GM21723 (cell line): ENCODE measurements around the gene CHCHD10.

ENCODE experiments used
- ATAC-seq: cut with Tn5 transposase; IDR thresholded peaks from one replicate; pipeline ENCODE4 v1.9.1; 2021; ENCODE audit warnings: mild to moderate bottlenecking, moderate library complexity; ENCODE audit not compliant: unreplicated experiment

Gene CHCHD10

GRCh38 chr22:23767673-23768548, at the start of gene CHCHD10:
TSS of gene CHCHD10 (minus strand) at chr22:23767972. CDS start at chr22:23767874, 98 bp downstream.
- peak; percentile 56 for ATAC-seq

DNA sequence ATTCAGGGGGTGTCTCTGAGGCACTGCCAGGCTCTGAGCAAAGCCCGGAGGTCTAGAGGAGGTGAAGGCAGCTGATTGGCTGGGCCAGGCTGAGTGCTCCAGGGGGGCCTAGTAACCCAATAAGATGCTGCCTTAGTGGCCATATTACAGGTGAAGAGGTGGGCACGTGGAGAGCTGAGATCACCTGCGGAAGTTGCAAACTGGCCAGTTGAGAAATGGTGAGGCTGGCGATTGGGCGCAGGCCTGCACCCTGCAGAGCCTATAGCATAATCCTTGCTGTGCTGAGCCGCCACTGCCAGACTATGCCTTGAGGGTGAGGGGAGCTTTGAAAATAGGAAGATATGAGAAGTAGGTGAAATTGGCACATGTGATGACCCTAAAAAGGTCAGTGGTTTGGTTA, 49.4 kb upstream of the CHCHD10 start:
- ATAC-seq, result no peak

GRCh38 chr22:23816156-23816976, 48.6 kb upstream of the CHCHD10 start:
- ATAC-seq, result no peak

- ATAC-seq, result no peak
These were observed 47.9 kb upstream of the CHCHD10 start for GRCh38 chr22:23815541-23816155.

- no peak for ATAC-seq
These were observed 44.6 kb upstream of the CHCHD10 start for GRCh38 chr22:23812378-23812777.

DNA sequence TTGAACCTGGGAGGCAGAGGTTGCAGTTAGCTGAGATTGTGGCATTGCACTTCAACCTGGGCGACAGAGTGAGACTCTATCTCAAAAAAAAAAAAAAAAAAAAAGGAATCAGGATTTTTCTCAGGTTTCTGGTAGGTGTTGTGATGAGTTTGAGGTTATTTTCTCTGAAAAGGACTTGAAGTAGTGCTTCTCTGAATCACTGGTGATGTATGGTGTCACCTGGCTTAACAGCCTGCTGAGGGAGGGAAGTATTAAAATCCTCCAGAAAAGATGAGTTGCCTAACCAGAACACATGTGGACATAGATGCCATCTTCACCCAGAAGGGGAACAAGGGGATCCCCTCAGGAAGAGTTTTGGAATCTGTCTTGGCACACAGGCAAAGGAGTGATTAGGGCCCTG, 39.1 kb upstream of the CHCHD10 start:
- ATAC-seq, result no peak

DNA sequence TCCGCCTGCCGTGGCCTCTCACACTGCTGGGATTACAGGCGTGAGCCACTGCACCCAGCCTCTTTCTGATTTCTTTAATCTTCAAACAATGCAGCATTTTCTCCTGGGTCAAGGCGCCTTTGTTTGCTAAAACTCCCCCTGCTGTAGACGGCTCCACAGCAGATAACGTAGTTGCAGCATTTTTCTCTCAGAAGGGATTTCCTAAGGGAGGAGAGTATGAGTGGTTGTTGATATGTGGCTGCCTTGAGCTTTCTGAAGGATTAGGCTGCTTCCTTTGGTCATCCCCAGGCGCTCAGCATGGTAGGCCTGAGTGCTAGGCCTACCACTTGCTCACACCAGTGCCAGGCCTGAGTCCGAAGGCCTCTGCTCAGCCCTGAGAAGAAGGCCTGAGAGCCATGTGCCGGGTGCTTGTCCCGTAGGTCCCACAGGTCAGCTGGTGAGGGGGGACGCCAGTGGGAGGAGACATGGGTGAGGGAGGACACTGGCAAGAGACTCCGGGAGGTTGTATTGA, 37.1 kb upstream of the CHCHD10 start:
- no peak for ATAC-seq

- ATAC-seq, result no peak
These were observed 35.4 kb upstream of the CHCHD10 start for GRCh38 chr22:23803001-23803819.

DNA sequence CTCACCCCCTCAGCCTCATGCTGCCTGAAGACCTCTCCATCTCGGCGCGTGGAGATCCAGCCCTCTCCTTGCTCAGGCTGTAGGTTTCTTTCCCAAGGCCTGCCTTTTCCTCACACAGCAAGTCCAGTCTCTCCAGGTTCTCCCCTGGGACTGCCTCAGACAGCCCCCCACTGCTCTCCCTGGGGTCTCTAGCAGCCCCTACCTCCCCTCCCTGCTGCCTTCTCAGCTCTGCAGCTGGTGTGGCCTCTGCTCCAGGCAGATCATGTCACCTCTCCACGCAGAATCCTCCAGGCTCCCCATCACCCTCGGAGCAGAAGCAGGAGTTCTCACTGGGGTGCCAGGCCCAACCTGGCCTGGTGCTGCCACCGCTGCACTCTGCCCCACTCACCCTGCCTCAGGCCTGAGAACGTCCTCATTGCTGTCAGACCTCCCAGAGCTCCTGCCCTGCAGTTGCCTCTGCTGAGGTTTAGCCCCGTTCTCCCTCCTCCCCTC, 34.2 kb upstream of the CHCHD10 start:
- no peak for ATAC-seq

- ATAC-seq, result no peak
These were observed 33.6 kb upstream of the CHCHD10 start for GRCh38 chr22:23801238-23801821.

DNA sequence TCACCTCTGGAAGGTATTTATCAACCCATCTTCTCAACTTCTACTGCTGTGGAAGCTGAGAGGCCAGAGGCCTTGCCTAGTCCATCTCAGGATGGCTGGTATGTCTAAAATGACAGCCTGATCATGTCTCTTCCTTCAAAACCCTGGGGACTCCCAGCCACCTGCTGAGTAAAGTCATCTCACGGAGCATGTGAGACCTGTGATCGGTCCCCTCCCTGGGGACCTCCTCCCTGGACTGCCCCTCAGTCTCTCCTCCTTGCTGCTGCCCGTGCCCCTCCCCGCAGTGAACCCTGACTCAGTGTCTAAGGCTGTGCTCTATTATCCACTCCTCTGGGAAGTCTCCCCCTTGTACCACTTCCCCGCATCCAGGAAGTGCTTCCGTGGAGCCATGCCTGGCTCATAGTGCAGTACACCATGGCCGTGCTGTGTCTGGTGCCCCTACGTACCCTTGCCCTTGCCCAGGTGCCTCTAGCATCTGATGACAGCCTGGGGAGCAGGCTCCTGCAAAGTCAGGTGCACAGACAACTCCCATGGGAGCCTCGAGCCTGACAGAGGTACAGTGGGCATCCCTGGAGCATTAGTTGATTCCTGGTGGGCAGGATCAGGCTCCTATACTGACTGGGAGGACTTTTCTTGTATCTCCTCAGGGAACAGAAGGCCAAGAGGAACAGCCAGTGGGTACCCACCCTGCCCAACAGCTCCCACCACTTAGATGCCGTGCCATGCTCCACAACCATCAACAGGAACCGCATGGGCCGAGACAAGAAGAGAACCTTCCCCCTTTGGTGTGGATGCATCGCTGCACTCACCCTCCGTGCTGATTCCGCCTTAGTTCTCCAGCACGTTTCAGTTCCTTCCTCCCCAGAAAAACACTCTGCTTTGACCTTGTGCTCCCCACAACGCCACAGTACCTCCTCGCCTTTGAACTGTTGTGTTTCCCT, 32.8 kb upstream of the CHCHD10 start:
- ATAC-seq, result peak; percentile 51

- ATAC-seq, result no peak
These were observed 28.7 kb upstream of the CHCHD10 start for GRCh38 chr22:23796461-23796860.

GRCh38 chr22:23793326-23793725, 25.6 kb upstream of the CHCHD10 start:
- no peak for ATAC-seq

DNA sequence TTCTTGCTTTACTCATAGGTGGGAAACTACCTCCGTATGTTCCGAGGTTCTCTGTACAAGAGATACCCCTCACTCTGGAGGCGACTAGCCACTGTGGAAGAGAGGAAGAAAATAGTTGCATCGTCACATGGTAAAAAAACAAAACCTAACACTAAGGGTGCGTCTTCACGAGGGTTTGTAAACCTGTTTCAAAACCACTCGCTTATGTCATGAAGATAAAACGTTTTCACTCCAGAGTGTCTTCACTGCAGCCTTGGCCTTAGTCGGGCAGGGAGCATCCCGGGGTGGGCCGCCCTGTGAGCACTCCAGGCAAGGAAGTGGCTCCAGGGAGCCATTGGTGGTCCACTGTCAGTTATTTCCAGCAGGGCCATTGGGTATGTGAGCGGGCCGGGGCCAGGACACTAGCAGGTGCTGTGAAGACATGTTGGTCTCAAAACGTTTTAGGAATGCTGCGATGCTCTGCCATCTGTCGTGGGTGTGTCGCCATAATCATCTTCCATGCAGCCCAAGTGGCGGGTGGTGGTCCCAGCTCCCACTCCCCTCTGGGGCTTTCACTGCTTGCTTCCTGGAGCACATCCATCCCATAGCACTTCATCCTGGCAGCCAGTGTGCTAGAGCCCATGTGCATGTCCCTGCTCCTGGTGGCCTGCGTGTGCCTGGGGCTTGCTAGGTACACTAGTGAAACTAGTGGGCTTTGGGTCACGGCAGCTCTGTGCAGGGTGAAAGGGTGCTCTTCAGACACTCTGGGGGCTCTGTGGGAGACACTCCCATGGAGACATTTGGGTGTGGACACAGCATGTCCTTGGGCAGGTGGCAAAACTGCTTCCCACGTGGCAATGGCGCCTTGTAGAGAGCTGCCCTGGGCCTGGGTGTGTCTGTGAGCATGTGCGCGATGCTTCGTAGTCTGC, 24.2 kb upstream of the CHCHD10 start:
- no peak for ATAC-seq

DNA sequence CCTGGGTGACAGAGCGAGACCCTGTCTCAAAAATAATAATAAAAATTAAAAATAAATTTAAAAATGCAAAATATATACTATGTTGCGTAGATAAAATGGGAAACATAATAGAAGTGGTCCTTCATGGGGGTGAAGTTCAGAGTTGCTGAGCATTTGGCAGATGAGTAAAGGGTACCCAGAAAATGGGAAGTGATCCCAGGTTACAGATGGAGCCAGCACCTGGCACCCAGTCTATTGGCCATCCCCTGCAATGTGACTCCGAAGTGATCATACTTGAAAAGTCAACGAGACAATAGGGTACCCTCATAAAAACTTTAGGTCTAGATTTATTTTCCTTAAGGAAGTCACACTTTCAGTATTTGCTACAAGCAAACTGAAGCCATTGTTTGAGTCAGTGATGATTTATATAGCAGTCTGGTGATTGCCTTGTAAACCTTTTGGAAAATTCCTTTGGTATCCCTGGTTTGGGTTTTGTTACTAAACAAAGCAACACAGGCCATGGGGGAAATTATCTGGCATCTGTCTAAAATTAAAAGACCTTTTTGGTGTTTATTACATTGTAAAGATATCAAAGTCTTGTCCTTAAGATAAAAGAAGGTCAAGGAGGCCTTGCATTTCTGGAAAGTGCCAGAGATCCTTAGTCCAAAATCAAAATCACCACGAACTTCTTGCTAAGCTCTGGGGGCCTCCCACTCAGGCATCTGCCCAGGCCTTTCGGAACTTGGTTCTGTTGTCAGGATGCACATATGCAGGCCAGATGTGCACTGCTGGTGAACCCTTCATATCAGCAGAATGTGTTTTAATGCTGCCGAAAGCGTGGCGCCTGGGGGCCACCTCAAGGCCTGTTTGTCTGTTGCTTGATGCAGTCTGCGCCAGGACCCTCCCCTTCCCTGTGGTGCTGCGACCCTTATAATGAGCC, 23.3 kb upstream of the CHCHD10 start:
- ATAC-seq, result no peak

DNA sequence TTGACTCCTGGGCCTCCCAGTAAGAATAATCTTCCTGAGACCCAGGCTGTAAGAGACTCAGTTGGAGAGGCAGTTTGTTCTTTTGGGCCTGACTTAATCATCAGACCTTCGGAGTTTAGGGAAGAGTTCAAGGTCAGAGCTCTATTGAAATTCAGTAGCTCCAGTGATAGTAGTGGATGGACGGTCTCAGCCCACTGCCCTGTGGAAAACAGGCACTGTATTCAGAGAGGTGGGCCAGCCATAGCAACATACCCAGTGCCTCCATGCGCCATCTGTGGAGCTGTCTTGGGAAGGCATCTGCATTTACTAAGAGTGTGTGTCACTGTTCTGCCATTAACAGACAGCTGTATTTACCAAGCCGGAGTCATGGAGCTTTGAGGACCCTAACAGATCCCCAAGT, 21.9 kb upstream of the CHCHD10 start:
- no peak for ATAC-seq

DNA sequence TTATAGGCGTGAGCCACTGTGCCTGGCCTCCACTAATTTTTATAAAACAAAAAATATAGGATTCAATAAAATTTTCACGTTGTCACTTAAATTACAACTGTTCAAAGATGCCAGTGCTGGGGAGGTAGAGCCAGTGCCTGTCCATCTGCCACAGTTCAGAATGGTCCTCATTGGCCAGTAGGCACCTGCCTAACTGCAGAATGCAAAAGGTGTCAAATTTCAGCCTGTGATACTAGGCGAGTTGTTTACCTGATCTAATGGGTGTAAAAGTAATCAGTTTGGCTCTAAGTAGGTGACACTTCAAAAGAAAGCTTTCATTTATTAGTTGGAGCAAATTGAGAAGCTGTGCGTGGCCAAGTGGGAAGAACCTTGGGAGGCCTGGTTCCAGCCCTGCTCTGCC, 21.3 kb upstream of the CHCHD10 start:
- ATAC-seq, result no peak
